GM12892 (cell line): ENCODE measurements around the gene ITPKB.

Experiments
- POLR2AphosphoS5 ChIP-seq: IDR thresholded peaks from 2 replicates; pipeline ENCODE4 v1.6.1; 2011; ENCODE audit warnings: low read depth, low read length, control low read depth
- TAF1 ChIP-seq: IDR thresholded peaks from 2 replicates; pipeline ENCODE4 v1.6.1; 2011; ENCODE audit warnings: low read depth, mild to moderate bottlenecking, control low read depth, low read length, borderline replicate concordance

- no peak for TF ChIP-seq POLR2AphosphoS5
- TF ChIP-seq TAF1: no peak
Measured at GRCh38 chr1:226659136-226659535, 79.9 kb downstream of the ITPKB start.
